WTC11 (cell line): ENCODE measurements around the gene RBM38. TPM values are rescaled to one million over a fixed set of nuclear protein-coding genes. Genes with fewer than 3 reads are reported as not detected.
A peak's percentile ranks its signal among the peaks of the same experiment; 100 is the strongest.

Experiments used
- ATAC-seq: fragments of 200-7000 bp; cut with Tn5 transposase; 2 replicates; pipeline ENCODE4 v1.10.0; 2021; ENCODE audit warnings: mild to moderate bottlenecking, moderate library complexity
- CTCF ChIA-PET: fragments of 300-600 bp; sonication (Branson Sonifier 250); formaldehyde crosslinking; loops from one replicate; lab custom pipeline; 2021; ENCODE audit warnings: antibody characterized with exemption; lab: Charles Lee
- POLR2A ChIA-PET: fragments of 350-600 bp; sonication (Branson Sonifier 250); formaldehyde crosslinking; loops from one replicate; lab custom pipeline; 2021; ENCODE audit warnings: antibody characterized with exemption; lab: Charles Lee
- DNase-seq: peaks from one replicate; pipeline ENCODE4 v3.0.0; 2021; ENCODE audit warnings: low spot score
- H3K27ac Mint-ChIP-seq: 2 replicates; pipeline ENCODE4 v1.8.0; 2021; ENCODE audit warnings: mixed read lengths
- H3K27me3 Mint-ChIP-seq: 2 replicates; pipeline ENCODE4 v1.8.0; 2021; ENCODE audit warnings: low read depth, mild to moderate bottlenecking, moderate library complexity, mixed read lengths
- H3K36me3 Mint-ChIP-seq: 2 replicates; pipeline ENCODE4 v1.8.0; 2021; ENCODE audit warnings: mixed read lengths
- H3K4me1 Mint-ChIP-seq: 2 replicates; pipeline ENCODE4 v1.8.0; 2022; ENCODE audit warnings: mixed read lengths
- H3K4me3 Mint-ChIP-seq: 2 replicates; pipeline ENCODE4 v1.8.0; 2021; ENCODE audit warnings: mild to moderate bottlenecking, moderate library complexity, mixed read lengths
- H3K9me3 Mint-ChIP-seq: 2 replicates; pipeline ENCODE4 v1.8.0; 2021; ENCODE audit warnings: mixed read lengths
- CREB1 ChIP-seq: sonication (generic); formaldehyde crosslinking; IDR thresholded peaks from 2 replicates; pipeline ENCODE4 v1.8.0; 2023; ENCODE audit warnings: mild to moderate bottlenecking, missing genetic modification reagents
- EMX1 ChIP-seq: fragments of 250-450 bp; sonication (Bioruptor Pico); IDR thresholded peaks from 2 replicates; pipeline ENCODE4 v1.8.0; 2021; ENCODE audit warnings: mild to moderate bottlenecking
- ESRRA ChIP-seq: sonication (generic); formaldehyde crosslinking; IDR thresholded peaks from 2 replicates; pipeline ENCODE4 v1.8.1; 2022; ENCODE audit warnings: mild to moderate bottlenecking, missing genetic modification reagents, borderline replicate concordance
- FOXJ3 ChIP-seq: sonication (generic); formaldehyde crosslinking; IDR thresholded peaks from 2 replicates; pipeline ENCODE4 v1.9.0; 2021; ENCODE audit warnings: missing genetic modification reagents, mild to moderate bottlenecking, borderline replicate concordance
- GTF2I ChIP-seq: fragments of 250-450 bp; sonication (Bioruptor Pico); conservative IDR thresholded peaks from 2 replicates; pipeline ENCODE4 v1.4.0; 2021; ENCODE audit warnings: mild to moderate bottlenecking
- KAT7 ChIP-seq: sonication (generic); formaldehyde crosslinking; IDR thresholded peaks from 2 replicates; pipeline ENCODE4 v1.8.1; 2023; ENCODE audit warnings: missing genetic modification reagents, mild to moderate bottlenecking, borderline replicate concordance
- NFYB ChIP-seq: sonication (generic); formaldehyde crosslinking; conservative IDR thresholded peaks from 2 replicates; pipeline ENCODE4 v1.8.0; 2022; ENCODE audit warnings: low read depth, missing genetic modification reagents
- SOX15 ChIP-seq: fragments of 250-450 bp; sonication (Bioruptor Pico); IDR thresholded peaks from 2 replicates; pipeline ENCODE4 v1.9.0; 2021; ENCODE audit warnings: mild to moderate bottlenecking
- SP1 ChIP-seq: sonication (generic); formaldehyde crosslinking; conservative IDR thresholded peaks from 2 replicates; pipeline ENCODE4 v1.8.1; 2022; ENCODE audit warnings: missing genetic modification reagents
- TEAD1 ChIP-seq: sonication (generic); formaldehyde crosslinking; IDR thresholded peaks from 2 replicates; pipeline ENCODE4 v1.8.0; 2022; ENCODE audit warnings: mild to moderate bottlenecking, missing genetic modification reagents
- ZNF232 ChIP-seq: sonication (generic); formaldehyde crosslinking; IDR thresholded peaks from 2 replicates; pipeline ENCODE4 v1.8.0; 2022; ENCODE audit warnings: mild to moderate bottlenecking, missing genetic modification reagents
- ZNF416 ChIP-seq: fragments of 250-450 bp; sonication (Bioruptor Pico); IDR thresholded peaks from 2 replicates; pipeline ENCODE4 v1.9.0; 2021; ENCODE audit warnings: mild to moderate bottlenecking, inconsistent platforms
- total RNA-seq: library from RNA; stranded (reverse); gene quantifications from 3 replicates; pipeline ENCODE4 v1.2.3, GENCODE V29; 2021
- TF ChIP-seq, protein P1 (sequence below): fragments of 250-450 bp; sonication (Bioruptor Pico); IDR thresholded peaks from 2 replicates; pipeline ENCODE4 v1.9.0; 2021; ENCODE audit warnings: moderate library complexity, mild to moderate bottlenecking, inconsistent platforms, borderline replicate concordance
- TF ChIP-seq, protein P2 (sequence below): fragments of 250-450 bp; sonication (Bioruptor Pico); IDR thresholded peaks from 2 replicates; pipeline ENCODE4 v1.9.0; 2021; ENCODE audit warnings: mild to moderate bottlenecking, borderline replicate concordance
- TF ChIP-seq, protein P3 (sequence below): sonication (generic); formaldehyde crosslinking; IDR thresholded peaks from 2 replicates; pipeline ENCODE4 v1.8.0; 2022; ENCODE audit warnings: mild to moderate bottlenecking, missing genetic modification reagents
- TF ChIP-seq, protein P4 (sequence below): sonication (generic); formaldehyde crosslinking; IDR thresholded peaks from 2 replicates; pipeline ENCODE4 v1.8.1; 2022; ENCODE audit warnings: missing genetic modification reagents, borderline replicate concordance
- TF ChIP-seq, protein P5 (sequence below): fragments of 250-450 bp; sonication (Bioruptor Pico); IDR thresholded peaks from 2 replicates; pipeline ENCODE4 v2.1.2; 2022; ENCODE audit warnings: mild to moderate bottlenecking, moderate library complexity

RBM38 gene
- total RNA-seq, 1 experiment from 2014 or later = 69.0 TPM

DNA sequence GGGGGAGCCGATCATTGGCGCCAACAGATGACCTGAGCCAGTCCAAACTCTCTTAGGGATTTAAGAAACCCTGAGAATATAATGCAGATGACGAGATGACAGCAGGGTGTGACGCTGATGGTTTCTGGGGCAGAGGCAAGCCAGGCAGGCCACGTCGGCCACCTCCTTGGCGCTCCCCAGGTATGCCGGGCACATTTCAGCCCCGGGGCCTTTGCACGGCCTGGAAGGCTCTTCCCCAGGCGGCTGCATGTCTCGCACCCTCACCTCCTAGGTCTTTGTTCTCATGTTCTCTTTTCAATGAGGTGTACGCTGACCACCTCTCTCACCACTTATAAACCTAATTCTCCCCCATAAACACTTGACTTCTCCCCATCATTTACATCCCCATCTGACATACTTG, 64.9 kb downstream of the RBM38 start (continued):
- TF ChIP-seq, protein P1, sequence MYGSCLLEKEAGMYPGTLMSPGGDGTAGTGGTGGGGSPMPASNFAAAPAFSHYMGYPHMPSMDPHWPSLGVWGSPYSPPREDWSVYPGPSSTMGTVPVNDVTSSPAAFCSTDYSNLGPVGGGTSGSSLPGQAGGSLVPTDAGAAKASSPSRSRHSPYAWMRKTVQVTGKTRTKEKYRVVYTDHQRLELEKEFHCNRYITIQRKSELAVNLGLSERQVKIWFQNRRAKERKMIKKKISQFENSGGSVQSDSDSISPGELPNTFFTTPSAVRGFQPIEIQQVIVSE (CRISPR knock-in tag) = no peak
- TF ChIP-seq, all 79 proteins: peak for 0

DNA sequence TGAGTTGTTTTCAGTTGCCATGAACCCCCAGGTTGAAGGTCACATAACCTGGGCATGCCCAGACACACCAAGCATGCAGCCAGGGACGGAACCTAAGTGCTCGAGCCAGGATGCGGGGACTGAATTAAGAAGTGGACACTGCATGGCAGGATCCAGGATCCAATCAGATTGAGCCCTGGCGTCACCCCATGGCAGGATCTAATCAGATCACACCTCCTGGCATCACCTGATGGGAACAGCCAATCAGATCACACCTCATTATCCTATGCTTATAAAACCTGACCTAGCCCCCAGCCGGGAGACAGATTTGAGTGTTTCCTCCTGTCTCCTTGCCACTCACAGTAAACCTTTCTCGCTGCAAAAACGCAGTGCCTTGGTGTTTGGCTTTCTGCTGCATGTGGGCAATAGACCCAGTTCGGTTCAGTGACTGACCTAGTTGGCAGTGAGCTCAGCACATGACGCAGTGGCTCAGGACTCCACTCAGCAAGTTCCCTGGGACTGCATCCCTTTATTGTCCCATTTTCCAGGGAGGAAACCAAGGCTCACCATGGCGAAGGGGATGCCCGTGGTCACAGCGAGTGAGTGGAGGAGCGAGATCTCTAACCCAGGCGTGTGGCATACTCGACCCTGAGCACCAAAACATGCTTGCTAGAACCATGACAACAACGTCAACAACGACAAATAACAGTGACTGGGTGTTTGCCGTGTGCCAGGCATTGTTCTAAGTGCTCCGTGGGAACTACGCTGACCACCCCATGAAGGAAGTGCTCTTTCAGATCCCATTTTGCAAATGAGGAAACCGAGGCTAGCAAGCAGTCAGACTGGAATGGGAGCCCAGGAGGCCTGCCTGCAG, 66.3 kb downstream of the RBM38 start:
- Mint-ChIP-seq H3K27ac (0 out of 2 replicates have a peak overlapping the region, but pooled peaks have one; percentile 11), H3K36me3 (no peaks in the 10 kb centered on the region), H3K9me3 (peaks cover 15% of the 10 kb centered on the region), H3K4me3 (no peak overlapping the region), H3K4me1 (peaks cover 6% of the 10 kb centered on the region; the same call in 1 of the 2 replicates), H3K27me3 (no peaks in the 10 kb centered on the region)
- DNase-seq (no peak), ATAC-seq (no peak)
- CTCF ChIA-PET = no interaction called here
- POLR2A ChIA-PET = no interaction called here
- TF ChIP-seq CREB1 = no peak
- TF ChIP-seq EMX1 (CRISPR knock-in tag) = no peak
- TF ChIP-seq NFYB (CRISPR knock-in tag) = 0 out of 2 replicates have a peak, but pooled peaks have one; percentile 26

DNA sequence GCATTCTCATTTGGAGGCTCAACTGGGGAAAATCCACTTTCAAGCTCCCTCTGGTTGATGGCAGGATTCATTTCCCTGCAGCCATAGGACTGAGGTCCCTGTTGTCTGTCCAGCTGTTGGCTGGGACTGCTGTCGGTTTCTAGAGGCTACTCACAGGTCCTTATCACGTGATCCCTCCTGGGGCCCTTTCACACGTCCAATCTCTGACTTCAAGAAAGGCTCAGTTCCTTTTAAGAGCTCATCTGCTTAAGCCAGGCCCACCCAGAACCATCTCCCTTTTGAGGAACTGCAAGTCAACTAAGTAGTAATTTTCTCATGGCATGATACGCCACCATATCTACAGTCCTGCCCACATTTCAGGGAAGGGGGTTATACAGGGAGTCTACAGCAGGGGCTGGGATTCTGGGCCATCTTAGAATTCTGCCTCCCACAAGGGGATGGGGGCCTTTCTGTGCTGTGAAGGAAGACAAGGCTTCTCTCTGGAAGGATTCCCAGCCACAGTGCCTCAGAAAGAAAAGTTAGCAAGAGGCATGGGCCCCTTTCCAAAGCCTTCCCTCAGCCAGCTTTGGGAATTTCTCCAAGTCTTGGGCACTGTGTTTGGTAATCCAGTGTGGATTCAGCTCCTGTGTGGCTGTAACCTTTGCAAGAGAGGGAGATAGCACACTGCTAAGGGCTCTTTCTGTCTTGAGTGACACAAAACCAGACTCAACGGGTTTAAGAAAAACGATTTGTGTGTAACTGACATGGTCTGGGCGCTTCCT, 67.4 kb downstream of the RBM38 start:
- no peak overlapping the region for H3K4me3 Mint-ChIP-seq
- no peaks in the 10 kb centered on the region for H3K27me3 Mint-ChIP-seq
- H3K36me3 Mint-ChIP-seq = no peaks in the 10 kb centered on the region
- peaks cover 6% of the 10 kb centered on the region; the same call in 1 of the 2 replicates for H3K4me1 Mint-ChIP-seq
- ChIA-PET CTCF (interaction anchor here (1.0 kb wide), 1 partner anchor 40 kb away, joined by 3 read pairs; no protein-coding TSS in a partner anchor), POLR2A (no interaction called here)
- TF ChIP-seq FOXJ3 (CRISPR knock-in tag) = no peak
- no peak for TF ChIP-seq NFYB (CRISPR knock-in tag)
- TF ChIP-seq SP1 (CRISPR knock-in tag) = no peak
- TF ChIP-seq, protein P2, sequence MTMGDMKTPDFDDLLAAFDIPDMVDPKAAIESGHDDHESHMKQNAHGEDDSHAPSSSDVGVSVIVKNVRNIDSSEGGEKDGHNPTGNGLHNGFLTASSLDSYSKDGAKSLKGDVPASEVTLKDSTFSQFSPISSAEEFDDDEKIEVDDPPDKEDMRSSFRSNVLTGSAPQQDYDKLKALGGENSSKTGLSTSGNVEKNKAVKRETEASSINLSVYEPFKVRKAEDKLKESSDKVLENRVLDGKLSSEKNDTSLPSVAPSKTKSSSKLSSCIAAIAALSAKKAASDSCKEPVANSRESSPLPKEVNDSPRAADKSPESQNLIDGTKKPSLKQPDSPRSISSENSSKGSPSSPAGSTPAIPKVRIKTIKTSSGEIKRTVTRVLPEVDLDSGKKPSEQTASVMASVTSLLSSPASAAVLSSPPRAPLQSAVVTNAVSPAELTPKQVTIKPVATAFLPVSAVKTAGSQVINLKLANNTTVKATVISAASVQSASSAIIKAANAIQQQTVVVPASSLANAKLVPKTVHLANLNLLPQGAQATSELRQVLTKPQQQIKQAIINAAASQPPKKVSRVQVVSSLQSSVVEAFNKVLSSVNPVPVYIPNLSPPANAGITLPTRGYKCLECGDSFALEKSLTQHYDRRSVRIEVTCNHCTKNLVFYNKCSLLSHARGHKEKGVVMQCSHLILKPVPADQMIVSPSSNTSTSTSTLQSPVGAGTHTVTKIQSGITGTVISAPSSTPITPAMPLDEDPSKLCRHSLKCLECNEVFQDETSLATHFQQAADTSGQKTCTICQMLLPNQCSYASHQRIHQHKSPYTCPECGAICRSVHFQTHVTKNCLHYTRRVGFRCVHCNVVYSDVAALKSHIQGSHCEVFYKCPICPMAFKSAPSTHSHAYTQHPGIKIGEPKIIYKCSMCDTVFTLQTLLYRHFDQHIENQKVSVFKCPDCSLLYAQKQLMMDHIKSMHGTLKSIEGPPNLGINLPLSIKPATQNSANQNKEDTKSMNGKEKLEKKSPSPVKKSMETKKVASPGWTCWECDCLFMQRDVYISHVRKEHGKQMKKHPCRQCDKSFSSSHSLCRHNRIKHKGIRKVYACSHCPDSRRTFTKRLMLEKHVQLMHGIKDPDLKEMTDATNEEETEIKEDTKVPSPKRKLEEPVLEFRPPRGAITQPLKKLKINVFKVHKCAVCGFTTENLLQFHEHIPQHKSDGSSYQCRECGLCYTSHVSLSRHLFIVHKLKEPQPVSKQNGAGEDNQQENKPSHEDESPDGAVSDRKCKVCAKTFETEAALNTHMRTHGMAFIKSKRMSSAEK (CRISPR knock-in tag) = no peak
- no peak for TF ChIP-seq TEAD1 (CRISPR knock-in tag)
- TF ChIP-seq, protein P3, sequence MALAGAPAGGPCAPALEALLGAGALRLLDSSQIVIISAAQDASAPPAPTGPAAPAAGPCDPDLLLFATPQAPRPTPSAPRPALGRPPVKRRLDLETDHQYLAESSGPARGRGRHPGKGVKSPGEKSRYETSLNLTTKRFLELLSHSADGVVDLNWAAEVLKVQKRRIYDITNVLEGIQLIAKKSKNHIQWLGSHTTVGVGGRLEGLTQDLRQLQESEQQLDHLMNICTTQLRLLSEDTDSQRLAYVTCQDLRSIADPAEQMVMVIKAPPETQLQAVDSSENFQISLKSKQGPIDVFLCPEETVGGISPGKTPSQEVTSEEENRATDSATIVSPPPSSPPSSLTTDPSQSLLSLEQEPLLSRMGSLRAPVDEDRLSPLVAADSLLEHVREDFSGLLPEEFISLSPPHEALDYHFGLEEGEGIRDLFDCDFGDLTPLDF = no peak
- no peak for TF ChIP-seq ESRRA (CRISPR knock-in tag)
- TF ChIP-seq, protein P4, sequence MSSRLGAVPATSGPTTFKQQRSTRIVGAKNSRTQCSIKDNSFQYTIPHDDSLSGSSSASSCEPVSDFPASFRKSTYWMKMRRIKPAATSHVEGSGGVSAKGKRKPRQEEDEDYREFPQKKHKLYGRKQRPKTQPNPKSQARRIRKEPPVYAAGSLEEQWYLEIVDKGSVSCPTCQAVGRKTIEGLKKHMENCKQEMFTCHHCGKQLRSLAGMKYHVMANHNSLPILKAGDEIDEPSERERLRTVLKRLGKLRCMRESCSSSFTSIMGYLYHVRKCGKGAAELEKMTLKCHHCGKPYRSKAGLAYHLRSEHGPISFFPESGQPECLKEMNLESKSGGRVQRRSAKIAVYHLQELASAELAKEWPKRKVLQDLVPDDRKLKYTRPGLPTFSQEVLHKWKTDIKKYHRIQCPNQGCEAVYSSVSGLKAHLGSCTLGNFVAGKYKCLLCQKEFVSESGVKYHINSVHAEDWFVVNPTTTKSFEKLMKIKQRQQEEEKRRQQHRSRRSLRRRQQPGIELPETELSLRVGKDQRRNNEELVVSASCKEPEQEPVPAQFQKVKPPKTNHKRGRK (CRISPR knock-in tag) = no peak
- no peak for TF ChIP-seq SOX15 (CRISPR knock-in tag)
- TF ChIP-seq GTF2I = no peak
- TF ChIP-seq, protein P5, sequence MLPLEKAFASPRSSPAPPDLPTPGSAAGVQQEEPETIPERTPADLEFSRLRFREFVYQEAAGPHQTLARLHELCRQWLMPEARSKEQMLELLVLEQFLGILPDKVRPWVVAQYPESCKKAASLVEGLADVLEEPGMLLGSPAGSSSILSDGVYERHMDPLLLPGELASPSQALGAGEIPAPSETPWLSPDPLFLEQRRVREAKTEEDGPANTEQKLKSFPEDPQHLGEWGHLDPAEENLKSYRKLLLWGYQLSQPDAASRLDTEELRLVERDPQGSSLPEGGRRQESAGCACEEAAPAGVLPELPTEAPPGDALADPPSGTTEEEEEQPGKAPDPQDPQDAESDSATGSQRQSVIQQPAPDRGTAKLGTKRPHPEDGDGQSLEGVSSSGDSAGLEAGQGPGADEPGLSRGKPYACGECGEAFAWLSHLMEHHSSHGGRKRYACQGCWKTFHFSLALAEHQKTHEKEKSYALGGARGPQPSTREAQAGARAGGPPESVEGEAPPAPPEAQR (CRISPR knock-in tag) = no peak
- no peak for TF ChIP-seq KAT7 (CRISPR knock-in tag)
- no peak for TF ChIP-seq ZNF416 (CRISPR knock-in tag)
- TF ChIP-seq ZNF232 (CRISPR knock-in tag) = no peak
- DNase-seq = no peak
- H3K27ac Mint-ChIP-seq = no peak overlapping the region
- ATAC-seq = no peak
- peaks cover 15% of the 10 kb centered on the region for H3K9me3 Mint-ChIP-seq
